ENCODE data around the gene SLX1A.
"Not testable (repeated sequence)": the region's sequence is repeated elsewhere in the genome, so short reads cannot be mapped to it uniquely, and the experiment has no call there.

DNA sequence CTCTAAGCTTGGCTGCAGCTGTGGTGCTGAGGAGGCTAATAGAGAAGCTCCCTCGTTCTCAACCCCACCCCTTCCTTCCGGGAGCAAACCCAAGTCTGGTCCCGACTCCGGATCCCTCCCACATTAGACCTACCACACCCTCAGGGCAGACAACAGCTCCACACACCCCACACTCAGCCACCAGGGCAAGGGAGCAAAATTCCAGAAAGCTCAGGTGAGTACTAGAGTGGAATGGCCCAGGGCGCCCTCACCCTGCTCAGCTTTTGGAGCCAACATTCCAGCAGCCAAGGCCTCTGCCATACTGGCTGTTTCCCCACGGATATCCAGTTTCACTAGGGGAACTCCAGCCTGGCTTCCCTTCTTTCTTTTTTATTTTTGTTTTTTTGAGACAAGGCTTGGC, 15.4 kb downstream of the SLX1A start:
- not testable (repeated sequence) for TF ChIP-seq KDM1A (IDR thresholded peaks at IDR 0.05; ENCODE audit: borderline replicate concordance); CBX5 (IDR thresholded peaks at IDR 0.05; ENCODE audit: low read depth); ATF2 (IDR thresholded peaks at IDR 0.05; ENCODE audit: low read length); CTCF (IDR thresholded peaks at IDR 0.05 in 2 of 3, conservative IDR thresholded peaks at IDR 0.05 in 1 of 3; ENCODE audit: control insufficient read depth in 2 of 3, extremely low read depth in 1 of 3, insufficient read depth in 1 of 3, low read depth in 3 of 3, low read length in 3 of 3); ZNF207 (IDR thresholded peaks at IDR 0.05; ENCODE audit: borderline replicate concordance); E4F1 (IDR thresholded peaks at IDR 0.05; ENCODE audit: borderline replicate concordance, partially characterized antibody); POLR2A (IDR thresholded peaks at IDR 0.05; ENCODE audit: low read depth, low read length); ZSCAN29 (IDR thresholded peaks at IDR 0.05); ZNF217 (IDR thresholded peaks at IDR 0.05); FOXM1 (IDR thresholded peaks at IDR 0.05; ENCODE audit: low read depth, low read length); POLR2AphosphoS5 (IDR thresholded peaks at IDR 0.05; ENCODE audit: low read length); ZNF274 (IDR thresholded peaks at IDR 0.05; ENCODE audit: insufficient read depth, insufficient read length); MLLT1 (IDR thresholded peaks at IDR 0.05)

All from GM12878 (cell line).